AG09309 (cell line): ENCODE results near the gene ADGRL1.
"Not testable (repeated sequence)": the region's sequence is repeated elsewhere in the genome, so short reads cannot be mapped to it uniquely, and the experiment has no call there.

Source experiments
- DNase-seq: peaks from one replicate; pipeline ENCODE4 v3.0.0-alpha.2; 2010; ENCODE audit warnings: low read depth
- H3K4me3 ChIP-seq: 2 replicates; pipeline ENCODE4 v1.5.1; 2011; ENCODE audit warnings: mild to moderate bottlenecking, low read depth, low read length, moderate library complexity; ENCODE audit not compliant: control insufficient read depth
- TF ChIP-seq, protein P1 (sequence below): IDR thresholded peaks from 2 replicates; pipeline ENCODE4 v1.5.1; 2011; ENCODE audit warnings: mild to moderate bottlenecking, low read depth, low read length, inconsistent platforms; ENCODE audit not compliant: insufficient read depth, control insufficient read depth; ENCODE audit errors: missing control alignments

ADGRL1 gene

DNA sequence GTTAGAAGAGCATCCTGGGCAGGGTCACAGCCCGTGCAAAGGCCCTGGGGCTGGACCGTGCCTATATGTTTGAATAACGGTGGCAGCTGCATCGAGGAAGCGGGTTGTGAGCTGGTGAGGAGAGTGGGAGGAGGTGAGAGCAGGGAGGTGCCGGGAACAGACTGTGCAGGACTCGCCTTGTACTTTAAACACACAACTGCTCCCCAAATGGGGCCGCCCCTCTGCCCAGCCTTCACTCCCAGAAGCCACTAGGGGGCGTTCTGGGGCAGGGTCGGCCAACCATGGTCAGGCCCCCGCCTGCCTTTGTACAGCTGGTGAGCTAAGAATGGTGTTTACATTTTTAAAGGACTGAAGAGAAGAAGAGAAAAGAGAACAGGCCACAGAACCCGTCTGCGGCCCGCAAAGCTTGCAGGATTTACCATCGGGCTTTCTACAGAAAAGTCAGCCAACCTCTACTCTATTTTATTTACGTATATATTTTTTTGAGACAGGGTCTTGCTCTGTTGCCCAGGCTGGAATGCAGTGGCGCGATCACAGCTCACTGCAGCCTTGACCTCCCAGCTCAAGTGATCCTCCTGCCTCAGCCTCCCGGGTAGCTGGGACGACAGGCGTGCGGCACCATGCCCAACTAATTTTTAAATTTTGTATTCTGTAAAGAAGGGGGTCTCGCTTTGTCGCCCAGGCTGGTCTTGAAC, 5.7 kb downstream of the ADGRL1 start:
- TF ChIP-seq, protein P1, sequence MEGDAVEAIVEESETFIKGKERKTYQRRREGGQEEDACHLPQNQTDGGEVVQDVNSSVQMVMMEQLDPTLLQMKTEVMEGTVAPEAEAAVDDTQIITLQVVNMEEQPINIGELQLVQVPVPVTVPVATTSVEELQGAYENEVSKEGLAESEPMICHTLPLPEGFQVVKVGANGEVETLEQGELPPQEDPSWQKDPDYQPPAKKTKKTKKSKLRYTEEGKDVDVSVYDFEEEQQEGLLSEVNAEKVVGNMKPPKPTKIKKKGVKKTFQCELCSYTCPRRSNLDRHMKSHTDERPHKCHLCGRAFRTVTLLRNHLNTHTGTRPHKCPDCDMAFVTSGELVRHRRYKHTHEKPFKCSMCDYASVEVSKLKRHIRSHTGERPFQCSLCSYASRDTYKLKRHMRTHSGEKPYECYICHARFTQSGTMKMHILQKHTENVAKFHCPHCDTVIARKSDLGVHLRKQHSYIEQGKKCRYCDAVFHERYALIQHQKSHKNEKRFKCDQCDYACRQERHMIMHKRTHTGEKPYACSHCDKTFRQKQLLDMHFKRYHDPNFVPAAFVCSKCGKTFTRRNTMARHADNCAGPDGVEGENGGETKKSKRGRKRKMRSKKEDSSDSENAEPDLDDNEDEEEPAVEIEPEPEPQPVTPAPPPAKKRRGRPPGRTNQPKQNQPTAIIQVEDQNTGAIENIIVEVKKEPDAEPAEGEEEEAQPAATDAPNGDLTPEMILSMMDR: peak; percentile 53
- H3K4me3 ChIP-seq, DNase-seq: not testable (repeated sequence)

DNA sequence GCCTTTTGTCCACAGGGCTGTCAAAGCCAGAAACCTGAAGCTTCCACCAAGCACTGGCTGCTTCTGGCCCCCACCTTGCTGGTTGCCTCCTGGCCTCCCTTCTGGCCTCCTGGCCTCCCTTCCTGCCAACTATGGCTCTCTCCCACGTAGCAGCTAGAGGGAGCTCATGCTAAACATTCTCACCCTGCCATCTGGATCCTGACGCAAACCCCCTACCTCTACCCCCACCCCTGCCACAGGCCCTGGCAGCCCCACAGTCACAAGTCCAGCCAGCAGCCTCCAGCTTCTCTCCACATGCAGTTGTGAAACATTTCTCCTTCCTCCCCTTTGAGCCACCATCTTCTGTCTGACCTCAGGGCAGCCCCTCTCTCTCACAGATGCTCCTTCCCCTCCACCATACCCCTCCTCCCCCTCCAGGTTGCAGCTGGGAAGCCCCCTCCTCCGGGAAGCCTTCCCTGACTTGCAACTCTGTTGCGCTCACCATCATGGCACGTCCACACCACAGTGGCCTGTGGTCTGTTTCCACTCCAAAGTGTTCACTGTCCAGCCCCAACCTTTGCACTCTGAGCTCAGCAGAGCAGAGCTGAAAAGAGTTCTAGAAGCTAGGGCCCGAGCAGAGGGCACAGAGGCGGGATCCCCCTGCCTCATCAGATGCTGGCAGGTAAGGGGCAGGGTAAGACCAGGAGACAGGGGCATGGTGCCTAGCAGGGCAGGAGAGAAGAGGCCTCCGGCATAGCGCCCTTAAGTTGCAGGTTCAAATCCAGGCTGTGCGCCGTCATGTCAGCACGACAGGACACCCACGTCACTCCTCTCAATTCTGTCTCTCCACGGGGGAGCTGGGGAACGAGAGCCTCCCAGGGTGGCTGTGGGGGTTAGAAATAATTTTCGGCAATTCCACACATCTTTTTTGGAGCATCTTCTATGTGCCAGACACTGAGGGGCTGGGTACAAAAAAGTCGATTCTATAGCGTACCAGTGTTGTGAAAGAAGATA, 7.3 kb downstream of the ADGRL1 start:
- H3K4me3 ChIP-seq: no peak overlapping the region
- TF ChIP-seq, protein P1: peak; percentile 20
- no peak for DNase-seq

DNA sequence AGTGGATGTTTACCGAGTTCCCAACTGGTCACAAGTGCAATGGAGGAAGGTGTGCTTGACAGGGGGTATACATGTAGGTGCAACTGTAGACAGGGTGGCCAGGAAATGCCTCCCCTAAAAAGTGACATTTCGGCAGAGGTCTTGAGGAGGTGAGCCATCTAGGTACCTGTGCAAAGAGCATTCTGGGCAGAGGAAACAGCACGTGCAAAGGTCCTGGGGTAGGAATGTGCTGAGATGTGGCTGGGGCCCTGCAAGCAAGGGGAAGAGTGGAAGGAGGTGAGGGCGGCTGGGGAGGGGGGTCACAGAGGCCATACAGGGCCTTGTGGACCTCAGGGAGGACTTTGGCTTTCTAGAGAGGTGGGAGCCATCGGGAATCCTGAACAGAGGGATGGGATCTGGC, 8.1 kb downstream of the ADGRL1 start:
- no peak for DNase-seq
- H3K4me3 ChIP-seq: no peak overlapping the region
- TF ChIP-seq, protein P1: no peak

DNA sequence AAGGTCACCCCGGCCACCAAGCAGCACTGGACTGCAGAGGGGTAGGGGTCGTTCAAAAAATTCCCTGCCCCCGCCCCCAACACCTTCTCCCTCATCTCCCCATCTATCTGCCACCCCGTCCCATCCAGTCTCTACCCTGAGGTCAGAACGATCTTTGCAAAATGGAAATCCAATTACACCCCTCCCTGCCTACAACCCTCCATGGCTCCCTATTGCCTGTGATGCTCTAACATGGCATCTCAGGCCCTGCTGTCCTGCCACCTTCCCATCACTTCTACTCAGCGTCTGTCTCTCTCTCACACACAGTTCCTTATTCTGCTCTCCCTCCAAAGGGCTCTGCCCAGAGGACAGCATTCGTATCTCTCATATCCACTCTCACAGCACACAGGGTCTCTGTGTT, 8.7 kb downstream of the ADGRL1 start:
- not testable (repeated sequence) for H3K4me3 ChIP-seq, DNase-seq

DNA sequence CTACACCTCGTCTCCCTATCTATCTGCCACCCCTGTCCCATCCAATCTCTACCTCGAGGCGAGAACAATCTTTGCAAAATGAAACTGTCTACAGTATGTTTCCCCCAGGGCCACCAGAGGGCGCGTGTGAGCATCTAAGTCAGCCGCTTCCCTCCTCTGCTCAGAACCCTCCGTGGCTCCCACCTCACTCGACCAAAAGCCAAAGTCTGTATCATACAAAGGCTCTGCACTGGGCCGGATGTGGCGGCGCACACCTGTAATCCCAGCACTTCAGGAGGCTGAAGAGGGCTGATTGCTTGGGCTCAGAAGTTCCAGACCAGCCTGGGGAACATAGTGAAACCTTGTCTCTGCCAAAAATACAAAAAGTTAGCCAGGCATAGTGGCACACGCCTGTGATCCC, 9.9 kb downstream of the ADGRL1 start:
- H3K4me3 ChIP-seq, DNase-seq: not testable (repeated sequence)
- TF ChIP-seq, protein P1: peak; percentile 68

DNA sequence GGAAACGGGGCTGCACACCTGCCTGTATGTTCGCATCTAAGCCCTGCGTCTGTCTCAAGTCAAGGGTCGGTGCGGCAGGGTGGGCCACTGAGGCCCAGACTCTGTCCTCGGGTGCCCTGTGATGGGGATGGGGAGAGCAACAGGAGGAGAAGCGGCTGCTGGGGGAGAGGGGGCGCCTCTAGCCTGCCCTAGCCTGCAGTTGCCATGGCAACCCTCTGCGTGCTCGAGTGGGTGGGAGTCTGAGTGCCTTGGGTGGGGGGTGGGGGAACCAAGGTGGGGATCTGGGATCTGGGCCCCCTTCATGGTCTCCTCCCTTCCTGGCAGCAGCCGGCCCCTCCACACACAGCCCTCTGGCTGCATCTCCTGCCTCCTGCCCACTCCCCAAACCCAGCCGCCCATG, 10.8 kb downstream of the ADGRL1 start:
- not testable (repeated sequence) for DNase-seq, H3K4me3 ChIP-seq

DNA sequence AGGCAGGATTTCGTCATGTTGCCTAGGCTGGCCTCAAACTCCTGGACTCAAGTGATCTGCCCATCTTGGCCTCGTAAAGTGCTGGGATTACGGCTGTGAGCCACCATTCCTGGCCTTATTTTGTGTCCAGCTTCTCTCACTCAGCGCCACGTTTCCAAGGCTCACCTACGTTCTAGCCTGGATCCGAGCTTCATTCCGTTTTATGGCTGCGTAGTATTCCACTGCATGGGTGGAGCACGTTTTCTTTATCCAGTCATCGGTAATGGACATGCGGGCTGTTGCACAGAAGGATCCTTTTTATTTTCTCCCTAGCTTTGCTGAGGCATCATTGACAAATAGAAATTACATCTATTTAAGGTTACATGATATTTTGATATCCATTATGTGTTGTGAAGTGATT, 16.6 kb downstream of the ADGRL1 start:
- TF ChIP-seq, protein P1: no peak
- no peak overlapping the region for H3K4me3 ChIP-seq
- no peak for DNase-seq

DNA sequence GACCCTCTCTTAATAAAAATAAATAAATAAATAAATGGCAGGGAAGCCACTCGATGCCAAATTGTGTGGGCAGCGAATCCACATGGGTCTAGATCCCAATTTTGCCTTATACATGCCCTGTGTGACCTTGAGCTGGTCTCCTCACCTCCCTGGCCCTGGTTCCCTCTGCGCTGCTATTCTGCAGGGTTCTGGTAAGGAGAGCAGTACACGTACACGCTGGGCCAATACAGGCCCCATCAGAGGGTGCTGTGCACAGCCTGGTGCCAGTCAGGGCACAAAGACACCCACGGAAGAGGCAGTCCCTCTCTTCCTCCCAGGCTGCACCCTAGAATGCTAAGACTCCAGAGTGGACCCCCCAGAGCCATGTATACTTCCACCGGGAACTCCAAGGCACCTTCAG, 17.9 kb downstream of the ADGRL1 start:
- DNase-seq, H3K4me3 ChIP-seq: not testable (repeated sequence)
